ENCODE results near the gene TRPM3. TPM values are rescaled to one million over a fixed set of nuclear protein-coding genes. Genes with fewer than 3 reads are reported as not detected.

TRPM3 gene
- total RNA-seq, 1 experiment from 2014 or later = 5.4 TPM

DNA sequence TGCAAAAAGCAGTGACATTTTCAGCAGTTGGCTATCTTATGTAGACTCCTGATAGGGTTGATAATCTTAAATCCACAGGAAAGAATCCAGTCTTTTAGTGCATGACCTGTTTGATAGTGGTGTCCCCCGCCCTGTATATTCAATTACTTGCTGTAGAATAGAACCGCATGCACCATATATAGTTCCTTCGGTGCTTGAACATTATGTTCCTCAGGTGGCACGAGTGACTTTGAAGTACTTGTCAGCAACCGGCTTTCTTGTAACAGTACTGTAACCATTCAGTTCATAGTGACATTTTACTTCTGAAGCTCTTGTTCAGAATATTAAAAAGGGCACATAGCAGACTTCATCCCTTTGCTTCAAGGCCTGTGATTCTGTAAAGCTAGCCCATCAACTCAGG is 543.8 kb downstream of the TRPM3 start (continued):
- TF ChIP-seq, protein P1, sequence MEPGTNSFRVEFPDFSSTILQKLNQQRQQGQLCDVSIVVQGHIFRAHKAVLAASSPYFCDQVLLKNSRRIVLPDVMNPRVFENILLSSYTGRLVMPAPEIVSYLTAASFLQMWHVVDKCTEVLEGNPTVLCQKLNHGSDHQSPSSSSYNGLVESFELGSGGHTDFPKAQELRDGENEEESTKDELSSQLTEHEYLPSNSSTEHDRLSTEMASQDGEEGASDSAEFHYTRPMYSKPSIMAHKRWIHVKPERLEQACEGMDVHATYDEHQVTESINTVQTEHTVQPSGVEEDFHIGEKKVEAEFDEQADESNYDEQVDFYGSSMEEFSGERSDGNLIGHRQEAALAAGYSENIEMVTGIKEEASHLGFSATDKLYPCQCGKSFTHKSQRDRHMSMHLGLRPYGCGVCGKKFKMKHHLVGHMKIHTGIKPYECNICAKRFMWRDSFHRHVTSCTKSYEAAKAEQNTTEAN (CRISPR knock-in tag; IDR thresholded peaks at IDR 0.05) = no peak
- TF ChIP-seq, protein P2, sequence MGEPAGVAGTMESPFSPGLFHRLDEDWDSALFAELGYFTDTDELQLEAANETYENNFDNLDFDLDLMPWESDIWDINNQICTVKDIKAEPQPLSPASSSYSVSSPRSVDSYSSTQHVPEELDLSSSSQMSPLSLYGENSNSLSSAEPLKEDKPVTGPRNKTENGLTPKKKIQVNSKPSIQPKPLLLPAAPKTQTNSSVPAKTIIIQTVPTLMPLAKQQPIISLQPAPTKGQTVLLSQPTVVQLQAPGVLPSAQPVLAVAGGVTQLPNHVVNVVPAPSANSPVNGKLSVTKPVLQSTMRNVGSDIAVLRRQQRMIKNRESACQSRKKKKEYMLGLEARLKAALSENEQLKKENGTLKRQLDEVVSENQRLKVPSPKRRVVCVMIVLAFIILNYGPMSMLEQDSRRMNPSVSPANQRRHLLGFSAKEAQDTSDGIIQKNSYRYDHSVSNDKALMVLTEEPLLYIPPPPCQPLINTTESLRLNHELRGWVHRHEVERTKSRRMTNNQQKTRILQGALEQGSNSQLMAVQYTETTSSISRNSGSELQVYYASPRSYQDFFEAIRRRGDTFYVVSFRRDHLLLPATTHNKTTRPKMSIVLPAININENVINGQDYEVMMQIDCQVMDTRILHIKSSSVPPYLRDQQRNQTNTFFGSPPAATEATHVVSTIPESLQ (CRISPR knock-in tag; IDR thresholded peaks at IDR 0.05) = no peak
- TF ChIP-seq GTF2I (CRISPR knock-in tag; conservative IDR thresholded peaks at IDR 0.05) (no peak), GABPB1 (CRISPR knock-in tag; IDR thresholded peaks at IDR 0.05) (no peak)
- TF ChIP-seq, protein P3, sequence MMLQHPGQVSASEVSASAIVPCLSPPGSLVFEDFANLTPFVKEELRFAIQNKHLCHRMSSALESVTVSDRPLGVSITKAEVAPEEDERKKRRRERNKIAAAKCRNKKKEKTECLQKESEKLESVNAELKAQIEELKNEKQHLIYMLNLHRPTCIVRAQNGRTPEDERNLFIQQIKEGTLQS (CRISPR knock-in tag; conservative IDR thresholded peaks at IDR 0.05) = no peak

DNA sequence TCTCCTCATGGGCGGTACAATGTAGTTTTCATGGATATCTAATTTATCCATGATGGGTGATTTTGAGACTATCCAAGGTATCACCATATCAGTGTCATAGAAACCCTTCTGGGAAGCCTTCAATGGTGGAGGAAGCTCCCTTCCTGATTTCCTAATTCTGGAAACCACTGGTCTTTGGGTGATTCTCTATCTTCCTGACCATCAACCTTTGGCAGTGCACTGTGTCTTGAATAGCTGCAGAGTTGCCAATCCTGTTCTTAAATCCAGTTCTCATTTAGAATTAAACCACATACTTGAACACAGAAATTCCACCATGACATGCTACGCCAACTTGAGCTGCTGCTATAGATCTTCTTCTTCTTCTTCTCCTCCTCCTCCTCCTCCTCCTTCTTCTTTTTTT is 545.3 kb downstream of the TRPM3 start:
- H3K36me3 Mint-ChIP-seq = no peaks in the 10 kb centered on the region
- POLR2A ChIA-PET = no interaction called here
- DNase-seq (ENCODE audit: low spot score) (no peak), ATAC-seq (no peak)
- H3K27me3 Mint-ChIP-seq (ENCODE audit: low read depth) = no peaks in the 10 kb centered on the region
- no peak overlapping the region for H3K4me3 Mint-ChIP-seq
- CTCF ChIA-PET = no interaction called here
- no peak overlapping the region for H3K27ac Mint-ChIP-seq
- H3K9me3 Mint-ChIP-seq = no peaks in the 10 kb centered on the region
- H3K4me1 Mint-ChIP-seq = peaks cover 15% of the 10 kb centered on the region
- TF ChIP-seq, protein P4, sequence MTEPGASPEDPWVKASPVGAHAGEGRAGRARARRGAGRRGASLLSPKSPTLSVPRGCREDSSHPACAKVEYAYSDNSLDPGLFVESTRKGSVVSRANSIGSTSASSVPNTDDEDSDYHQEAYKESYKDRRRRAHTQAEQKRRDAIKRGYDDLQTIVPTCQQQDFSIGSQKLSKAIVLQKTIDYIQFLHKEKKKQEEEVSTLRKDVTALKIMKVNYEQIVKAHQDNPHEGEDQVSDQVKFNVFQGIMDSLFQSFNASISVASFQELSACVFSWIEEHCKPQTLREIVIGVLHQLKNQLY (CRISPR knock-in tag; IDR thresholded peaks at IDR 0.05) = no peak
- TF ChIP-seq ZNF263 (CRISPR knock-in tag; IDR thresholded peaks at IDR 0.05; ENCODE audit: low read depth) = no peak
- TF ChIP-seq, protein P5, sequence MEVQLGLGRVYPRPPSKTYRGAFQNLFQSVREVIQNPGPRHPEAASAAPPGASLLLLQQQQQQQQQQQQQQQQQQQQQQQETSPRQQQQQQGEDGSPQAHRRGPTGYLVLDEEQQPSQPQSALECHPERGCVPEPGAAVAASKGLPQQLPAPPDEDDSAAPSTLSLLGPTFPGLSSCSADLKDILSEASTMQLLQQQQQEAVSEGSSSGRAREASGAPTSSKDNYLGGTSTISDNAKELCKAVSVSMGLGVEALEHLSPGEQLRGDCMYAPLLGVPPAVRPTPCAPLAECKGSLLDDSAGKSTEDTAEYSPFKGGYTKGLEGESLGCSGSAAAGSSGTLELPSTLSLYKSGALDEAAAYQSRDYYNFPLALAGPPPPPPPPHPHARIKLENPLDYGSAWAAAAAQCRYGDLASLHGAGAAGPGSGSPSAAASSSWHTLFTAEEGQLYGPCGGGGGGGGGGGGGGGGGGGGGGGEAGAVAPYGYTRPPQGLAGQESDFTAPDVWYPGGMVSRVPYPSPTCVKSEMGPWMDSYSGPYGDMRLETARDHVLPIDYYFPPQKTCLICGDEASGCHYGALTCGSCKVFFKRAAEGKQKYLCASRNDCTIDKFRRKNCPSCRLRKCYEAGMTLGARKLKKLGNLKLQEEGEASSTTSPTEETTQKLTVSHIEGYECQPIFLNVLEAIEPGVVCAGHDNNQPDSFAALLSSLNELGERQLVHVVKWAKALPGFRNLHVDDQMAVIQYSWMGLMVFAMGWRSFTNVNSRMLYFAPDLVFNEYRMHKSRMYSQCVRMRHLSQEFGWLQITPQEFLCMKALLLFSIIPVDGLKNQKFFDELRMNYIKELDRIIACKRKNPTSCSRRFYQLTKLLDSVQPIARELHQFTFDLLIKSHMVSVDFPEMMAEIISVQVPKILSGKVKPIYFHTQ (CRISPR knock-in tag; IDR thresholded peaks at IDR 0.05) = no peak
- no peak for TF ChIP-seq ZNF416 (CRISPR knock-in tag; IDR thresholded peaks at IDR 0.05)
- no peak for TF ChIP-seq EMX1 (CRISPR knock-in tag; IDR thresholded peaks at IDR 0.05)
- no peak for TF ChIP-seq ZNF396 (CRISPR knock-in tag; IDR thresholded peaks at IDR 0.05; ENCODE audit: borderline replicate concordance)
- TF ChIP-seq MXD4 (CRISPR knock-in tag; IDR thresholded peaks at IDR 0.05; ENCODE audit: borderline replicate concordance) = no peak
- TF ChIP-seq, protein P6, sequence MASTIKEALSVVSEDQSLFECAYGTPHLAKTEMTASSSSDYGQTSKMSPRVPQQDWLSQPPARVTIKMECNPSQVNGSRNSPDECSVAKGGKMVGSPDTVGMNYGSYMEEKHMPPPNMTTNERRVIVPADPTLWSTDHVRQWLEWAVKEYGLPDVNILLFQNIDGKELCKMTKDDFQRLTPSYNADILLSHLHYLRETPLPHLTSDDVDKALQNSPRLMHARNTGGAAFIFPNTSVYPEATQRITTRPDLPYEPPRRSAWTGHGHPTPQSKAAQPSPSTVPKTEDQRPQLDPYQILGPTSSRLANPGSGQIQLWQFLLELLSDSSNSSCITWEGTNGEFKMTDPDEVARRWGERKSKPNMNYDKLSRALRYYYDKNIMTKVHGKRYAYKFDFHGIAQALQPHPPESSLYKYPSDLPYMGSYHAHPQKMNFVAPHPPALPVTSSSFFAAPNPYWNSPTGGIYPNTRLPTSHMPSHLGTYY (CRISPR knock-in tag; IDR thresholded peaks at IDR 0.05) = no peak
- TF ChIP-seq NR1H2 (CRISPR knock-in tag; IDR thresholded peaks at IDR 0.05) = no peak
- TF ChIP-seq, protein P7, sequence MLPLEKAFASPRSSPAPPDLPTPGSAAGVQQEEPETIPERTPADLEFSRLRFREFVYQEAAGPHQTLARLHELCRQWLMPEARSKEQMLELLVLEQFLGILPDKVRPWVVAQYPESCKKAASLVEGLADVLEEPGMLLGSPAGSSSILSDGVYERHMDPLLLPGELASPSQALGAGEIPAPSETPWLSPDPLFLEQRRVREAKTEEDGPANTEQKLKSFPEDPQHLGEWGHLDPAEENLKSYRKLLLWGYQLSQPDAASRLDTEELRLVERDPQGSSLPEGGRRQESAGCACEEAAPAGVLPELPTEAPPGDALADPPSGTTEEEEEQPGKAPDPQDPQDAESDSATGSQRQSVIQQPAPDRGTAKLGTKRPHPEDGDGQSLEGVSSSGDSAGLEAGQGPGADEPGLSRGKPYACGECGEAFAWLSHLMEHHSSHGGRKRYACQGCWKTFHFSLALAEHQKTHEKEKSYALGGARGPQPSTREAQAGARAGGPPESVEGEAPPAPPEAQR (CRISPR knock-in tag; IDR thresholded peaks at IDR 0.05) = no peak
- TF ChIP-seq HMGA2 (CRISPR knock-in tag; IDR thresholded peaks at IDR 0.05) = no peak
- TF ChIP-seq, protein P8, sequence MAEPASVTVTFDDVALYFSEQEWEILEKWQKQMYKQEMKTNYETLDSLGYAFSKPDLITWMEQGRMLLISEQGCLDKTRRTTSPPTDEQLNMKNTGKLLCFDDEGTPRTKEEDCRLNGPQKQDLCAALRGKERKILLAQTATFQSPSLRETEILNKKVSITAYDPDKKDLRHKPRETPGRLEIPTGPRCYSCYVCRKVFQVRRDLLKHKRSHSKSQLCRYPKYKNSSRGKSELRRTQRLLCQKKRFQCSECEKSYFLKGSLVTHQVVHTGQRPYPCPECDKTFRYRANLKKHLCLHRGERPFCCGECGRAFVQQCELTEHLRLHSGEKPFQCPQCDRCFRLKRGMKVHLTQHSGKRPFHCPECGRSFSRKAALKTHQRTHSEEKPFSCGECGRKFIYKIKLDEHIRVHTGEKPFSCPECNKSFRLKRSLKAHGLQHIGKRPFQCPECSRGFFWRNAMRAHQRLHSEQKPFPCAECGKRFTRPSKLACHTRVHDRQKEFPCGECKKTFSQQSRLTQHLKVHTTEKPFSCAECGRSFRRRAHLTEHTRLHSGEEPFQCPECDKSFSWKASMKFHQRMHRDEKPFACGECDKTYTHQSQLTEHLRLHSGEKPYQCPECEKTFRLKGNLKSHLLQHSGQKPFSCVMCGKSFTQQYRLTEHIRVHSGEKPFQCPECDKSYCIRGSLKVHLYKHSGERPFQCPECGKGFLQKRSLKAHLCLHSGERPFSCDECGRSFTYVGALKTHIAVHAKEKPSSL (CRISPR knock-in tag; conservative IDR thresholded peaks at IDR 0.05) = no peak
- TF ChIP-seq ZNF219 (CRISPR knock-in tag; IDR thresholded peaks at IDR 0.05; ENCODE audit: borderline replicate concordance) = no peak
- TF ChIP-seq, protein P9, sequence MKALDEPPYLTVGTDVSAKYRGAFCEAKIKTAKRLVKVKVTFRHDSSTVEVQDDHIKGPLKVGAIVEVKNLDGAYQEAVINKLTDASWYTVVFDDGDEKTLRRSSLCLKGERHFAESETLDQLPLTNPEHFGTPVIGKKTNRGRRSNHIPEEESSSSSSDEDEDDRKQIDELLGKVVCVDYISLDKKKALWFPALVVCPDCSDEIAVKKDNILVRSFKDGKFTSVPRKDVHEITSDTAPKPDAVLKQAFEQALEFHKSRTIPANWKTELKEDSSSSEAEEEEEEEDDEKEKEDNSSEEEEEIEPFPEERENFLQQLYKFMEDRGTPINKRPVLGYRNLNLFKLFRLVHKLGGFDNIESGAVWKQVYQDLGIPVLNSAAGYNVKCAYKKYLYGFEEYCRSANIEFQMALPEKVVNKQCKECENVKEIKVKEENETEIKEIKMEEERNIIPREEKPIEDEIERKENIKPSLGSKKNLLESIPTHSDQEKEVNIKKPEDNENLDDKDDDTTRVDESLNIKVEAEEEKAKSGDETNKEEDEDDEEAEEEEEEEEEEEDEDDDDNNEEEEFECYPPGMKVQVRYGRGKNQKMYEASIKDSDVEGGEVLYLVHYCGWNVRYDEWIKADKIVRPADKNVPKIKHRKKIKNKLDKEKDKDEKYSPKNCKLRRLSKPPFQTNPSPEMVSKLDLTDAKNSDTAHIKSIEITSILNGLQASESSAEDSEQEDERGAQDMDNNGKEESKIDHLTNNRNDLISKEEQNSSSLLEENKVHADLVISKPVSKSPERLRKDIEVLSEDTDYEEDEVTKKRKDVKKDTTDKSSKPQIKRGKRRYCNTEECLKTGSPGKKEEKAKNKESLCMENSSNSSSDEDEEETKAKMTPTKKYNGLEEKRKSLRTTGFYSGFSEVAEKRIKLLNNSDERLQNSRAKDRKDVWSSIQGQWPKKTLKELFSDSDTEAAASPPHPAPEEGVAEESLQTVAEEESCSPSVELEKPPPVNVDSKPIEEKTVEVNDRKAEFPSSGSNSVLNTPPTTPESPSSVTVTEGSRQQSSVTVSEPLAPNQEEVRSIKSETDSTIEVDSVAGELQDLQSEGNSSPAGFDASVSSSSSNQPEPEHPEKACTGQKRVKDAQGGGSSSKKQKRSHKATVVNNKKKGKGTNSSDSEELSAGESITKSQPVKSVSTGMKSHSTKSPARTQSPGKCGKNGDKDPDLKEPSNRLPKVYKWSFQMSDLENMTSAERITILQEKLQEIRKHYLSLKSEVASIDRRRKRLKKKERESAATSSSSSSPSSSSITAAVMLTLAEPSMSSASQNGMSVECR (CRISPR knock-in tag; IDR thresholded peaks at IDR 0.05; ENCODE audit: borderline replicate concordance) = no peak
- TF ChIP-seq NFE2L1 (CRISPR knock-in tag; IDR thresholded peaks at IDR 0.05) = no peak

Measured in WTC11 (cell line).